Subcutaneous abdominal adipose tissue (tissue), 5 donors: Measurements from ENCODE around the gene GGN.
A peak's percentile ranks its signal among the peaks of the same experiment; 100 is the strongest.
"Not testable (repeated sequence)": the region's sequence is repeated elsewhere in the genome, so short reads cannot be mapped to it uniquely, and the experiment has no call there.

Experiments used
- H3K27ac ChIP-seq: one replicate; pipeline ENCODE4 v1.7.0; 2013; ENCODE audit warnings: low read depth, mild to moderate bottlenecking, inconsistent platforms, low read length, moderate library complexity
- H3K27me3 ChIP-seq, 5 donors: one replicate each; pipeline ENCODE4 v1.7.0; 2013; ENCODE audit warnings: low read length in 5 of 5, inconsistent platforms in 1 of 5; ENCODE audit not compliant: control insufficient read depth in 5 of 5, insufficient read depth in 4 of 5
- H3K36me3 ChIP-seq, 5 donors: one replicate each; pipeline ENCODE4 v1.7.0; 2013; ENCODE audit warnings: low read length in 5 of 5; ENCODE audit not compliant: control insufficient read depth in 5 of 5, insufficient read depth in 5 of 5
- H3K4me1 ChIP-seq, 5 donors: one replicate each; pipeline ENCODE4 v1.7.0; 2013; ENCODE audit warnings: low read length in 5 of 5, mild to moderate bottlenecking in 3 of 5, moderate library complexity in 1 of 5; ENCODE audit not compliant: control insufficient read depth in 5 of 5, insufficient read depth in 5 of 5
- H3K4me3 ChIP-seq, 5 donors: one replicate each; pipeline ENCODE4 v1.7.0; 2013; ENCODE audit warnings: low read length in 5 of 5, low read depth in 1 of 5
- H3K9ac ChIP-seq, 5 donors: one replicate each; pipeline ENCODE4 v1.7.0; 2013; ENCODE audit warnings: low read length in 5 of 5, mild to moderate bottlenecking in 4 of 5, moderate library complexity in 3 of 5
- H3K9me3 ChIP-seq, 5 donors: one replicate each; pipeline ENCODE4 v1.7.0; 2013; ENCODE audit warnings: low read length in 5 of 5; ENCODE audit not compliant: control insufficient read depth in 5 of 5
- donor health status: healthy.
- donor health status: healthy.
- donor health status: healthy.
- donor health status: healthy.
- donor health status: healthy.

GGN gene, protein sequence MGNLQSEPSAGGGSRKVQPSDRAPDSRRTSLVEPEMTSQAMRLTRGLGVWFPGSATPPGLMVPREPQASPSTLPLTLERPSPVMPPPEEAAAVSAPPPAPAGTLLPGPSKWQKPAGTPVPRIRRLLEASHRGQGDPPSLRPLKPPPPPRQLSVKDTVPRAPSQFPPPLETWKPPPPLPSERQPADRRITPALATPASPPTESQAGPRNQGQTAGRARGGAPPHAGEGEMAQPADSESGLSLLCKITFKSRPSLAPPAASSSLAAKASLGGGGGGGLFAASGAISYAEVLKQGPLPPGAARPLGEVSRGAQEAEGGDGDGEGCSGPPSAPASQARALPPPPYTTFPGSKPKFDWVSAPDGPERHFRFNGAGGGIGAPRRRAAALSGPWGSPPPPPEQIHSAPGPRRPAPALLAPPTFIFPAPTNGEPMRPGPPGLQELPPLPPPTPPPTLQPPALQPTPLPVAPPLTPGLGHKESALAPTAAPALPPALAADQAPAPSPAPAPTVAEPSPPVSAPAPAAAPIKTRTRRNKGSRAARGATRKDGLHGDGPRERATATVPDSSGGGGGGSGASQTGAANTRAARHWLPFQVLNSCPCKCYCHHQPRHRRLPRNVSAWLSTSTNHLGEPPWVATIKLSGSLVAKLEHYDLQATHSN

GRCh38 chr19:38387550-38388348 is at the start of gene GGN:
GGN (minus strand) TSS chr19:38388034; CDS start chr19:38387261, 773 bp downstream.
- H3K4me3 ChIP-seq: peak within 1 kb of the TSS; percentile 42 to 67 (median 54)
- H3K4me1 ChIP-seq: peaks cover 0 to 36% (median 35%) of the 10 kb centered on the region in 5 donors
- H3K27ac ChIP-seq: no peak within 1 kb of the TSS
- peaks cover 0 to 12% (median 2%) of the 10 kb centered on the region in 5 donors for H3K27me3 ChIP-seq
- H3K9me3 ChIP-seq: no peaks in the 10 kb centered on the region
- H3K9ac ChIP-seq: peak within 1 kb of the TSS in 3 of 5 donors; percentile 45 to 56 (median 48)
- peaks cover 0 to 25% (median 18%) of the 10 kb centered on the region in 5 donors for H3K36me3 ChIP-seq

DNA sequence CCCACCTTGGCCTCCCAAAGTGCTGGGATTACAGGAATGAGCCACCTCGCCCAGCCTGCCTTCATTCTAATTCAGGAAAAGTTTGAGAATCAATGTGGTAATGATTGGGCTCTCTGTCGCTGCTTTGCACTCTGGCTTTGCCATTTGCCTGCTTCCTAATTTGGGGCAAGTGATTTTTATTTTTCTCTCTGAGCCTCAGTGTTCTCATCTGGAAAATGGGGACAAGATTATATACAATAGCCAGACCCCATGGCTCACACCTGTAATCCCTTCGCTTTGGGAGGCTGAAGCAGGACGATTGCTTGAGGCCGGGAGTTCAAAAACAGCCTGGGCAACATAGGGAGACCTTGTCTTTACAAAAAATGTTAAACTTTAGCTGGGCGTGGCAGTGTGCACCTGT is 49.5 kb upstream of the GGN start:
- Histone ChIP-seq H3K36me3 (no peaks in the 10 kb centered on the region), H3K4me3 (no peak overlapping the region), H3K4me1 (peaks cover 0 to 8% (median 0%) of the 10 kb centered on the region in 5 donors), H3K9me3 (no peaks in the 10 kb centered on the region), H3K9ac (no peak overlapping the region), H3K27ac (no peak overlapping the region), H3K27me3 (peaks cover 13 to 24% (median 20%) of the 10 kb centered on the region in 5 donors)

DNA sequence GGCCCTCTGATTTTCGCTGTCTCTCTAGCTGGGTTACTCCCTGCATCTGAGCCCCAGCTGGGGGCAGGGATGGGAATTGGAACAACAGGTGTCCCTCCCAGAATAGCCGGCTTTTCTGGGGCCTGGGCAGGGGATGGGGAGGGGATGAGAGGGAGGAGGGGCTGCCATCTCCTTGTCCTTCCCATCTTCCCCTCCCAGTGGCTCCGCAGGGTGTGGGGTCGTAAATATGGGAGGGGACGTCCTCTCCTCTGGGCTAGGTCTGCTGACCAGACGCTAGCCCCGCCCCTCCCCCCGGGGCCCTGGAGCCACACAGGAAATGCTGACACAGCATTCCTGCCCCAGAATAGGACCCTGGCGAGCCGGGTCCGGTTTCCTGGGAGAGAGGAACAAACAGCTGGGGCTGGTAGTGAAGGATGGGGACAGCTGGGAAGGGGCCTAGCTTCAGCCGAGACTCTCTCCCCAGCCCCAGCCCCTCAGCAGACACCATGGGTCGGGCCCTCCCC is 46.8 kb upstream of the GGN start:
- H3K36me3 ChIP-seq: no peaks in the 10 kb centered on the region
- peaks cover 0 to 8% (median 0%) of the 10 kb centered on the region in 5 donors for H3K4me1 ChIP-seq
- H3K9ac ChIP-seq: peak overlapping the region in 1 of 5 donors; percentile 35
- H3K9me3 ChIP-seq: no peaks in the 10 kb centered on the region
- H3K27me3 ChIP-seq: peaks cover 13 to 23% (median 15%) of the 10 kb centered on the region in 5 donors
- H3K4me3 ChIP-seq: peak overlapping the region in 4 of 5 donors; percentile 21 to 58 (median 44)
- H3K27ac ChIP-seq: no peak overlapping the region

DNA sequence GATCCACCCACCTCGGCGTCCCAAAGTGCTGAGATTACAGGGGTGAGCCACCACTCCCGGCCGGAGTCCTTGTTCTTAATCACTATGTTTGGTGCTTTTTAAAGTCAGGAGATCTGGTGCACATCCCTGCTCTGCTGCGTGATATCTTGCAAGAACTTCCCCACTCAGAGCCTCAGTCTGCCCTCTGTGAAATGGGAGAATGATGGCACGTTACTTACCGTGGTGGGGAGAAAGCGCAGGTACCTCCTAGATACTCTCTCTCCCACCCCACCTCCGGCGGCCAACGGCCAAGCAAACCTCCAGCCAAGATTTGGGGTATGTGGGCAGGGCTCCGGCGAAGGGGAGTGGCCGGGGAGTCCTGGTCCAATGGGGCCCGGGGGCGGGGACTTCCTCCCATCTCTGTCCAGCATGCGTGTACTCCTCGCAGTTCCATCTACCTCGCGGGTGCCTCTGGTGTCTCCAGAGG is 45.5 kb upstream of the GGN start, which contains the start of gene RYR1:
Gene RYR1 (plus strand): TSS at position 424 of the 466 bp plus-strand sequence. CDS start 139 bp downstream, outside the sequence.
- no peaks in the 10 kb centered on the region for H3K36me3 ChIP-seq
- no peaks in the 10 kb centered on the region for H3K9me3 ChIP-seq
- H3K27ac ChIP-seq: no peak within 1 kb of the TSS
- peaks cover 0 to 8% (median 0%) of the 10 kb centered on the region in 5 donors for H3K4me1 ChIP-seq
- H3K4me3 ChIP-seq: peak within 1 kb of the TSS in 4 of 5 donors; percentile 21 to 58 (median 44)
- peak within 1 kb of the TSS in 1 of 5 donors; percentile 35 for H3K9ac ChIP-seq
- H3K27me3 ChIP-seq: peaks cover 13 to 23% (median 15%) of the 10 kb centered on the region in 5 donors

GRCh38 chr19:38430931-38431330 is 43.1 kb upstream of the GGN start:
- H3K27ac ChIP-seq: no peak overlapping the region
- H3K27me3 ChIP-seq: peaks cover 13 to 23% (median 15%) of the 10 kb centered on the region in 5 donors
- no peak overlapping the region for H3K9ac ChIP-seq
- H3K36me3 ChIP-seq: no peaks in the 10 kb centered on the region
- no peak overlapping the region for H3K4me3 ChIP-seq
- no peaks in the 10 kb centered on the region for H3K9me3 ChIP-seq
- H3K4me1 ChIP-seq: peaks cover 0 to 8% (median 0%) of the 10 kb centered on the region in 5 donors

GRCh38 chr19:38429811-38430156 is 42.0 kb upstream of the GGN start:
- peaks cover 0 to 8% (median 0%) of the 10 kb centered on the region in 5 donors for H3K4me1 ChIP-seq
- H3K27me3 ChIP-seq: peaks cover 14 to 24% (median 18%) of the 10 kb centered on the region in 5 donors
- H3K9ac ChIP-seq: no peak overlapping the region
- no peak overlapping the region for H3K4me3 ChIP-seq
- H3K9me3 ChIP-seq: no peaks in the 10 kb centered on the region
- H3K36me3 ChIP-seq: no peaks in the 10 kb centered on the region
- H3K27ac ChIP-seq: no peak overlapping the region

DNA sequence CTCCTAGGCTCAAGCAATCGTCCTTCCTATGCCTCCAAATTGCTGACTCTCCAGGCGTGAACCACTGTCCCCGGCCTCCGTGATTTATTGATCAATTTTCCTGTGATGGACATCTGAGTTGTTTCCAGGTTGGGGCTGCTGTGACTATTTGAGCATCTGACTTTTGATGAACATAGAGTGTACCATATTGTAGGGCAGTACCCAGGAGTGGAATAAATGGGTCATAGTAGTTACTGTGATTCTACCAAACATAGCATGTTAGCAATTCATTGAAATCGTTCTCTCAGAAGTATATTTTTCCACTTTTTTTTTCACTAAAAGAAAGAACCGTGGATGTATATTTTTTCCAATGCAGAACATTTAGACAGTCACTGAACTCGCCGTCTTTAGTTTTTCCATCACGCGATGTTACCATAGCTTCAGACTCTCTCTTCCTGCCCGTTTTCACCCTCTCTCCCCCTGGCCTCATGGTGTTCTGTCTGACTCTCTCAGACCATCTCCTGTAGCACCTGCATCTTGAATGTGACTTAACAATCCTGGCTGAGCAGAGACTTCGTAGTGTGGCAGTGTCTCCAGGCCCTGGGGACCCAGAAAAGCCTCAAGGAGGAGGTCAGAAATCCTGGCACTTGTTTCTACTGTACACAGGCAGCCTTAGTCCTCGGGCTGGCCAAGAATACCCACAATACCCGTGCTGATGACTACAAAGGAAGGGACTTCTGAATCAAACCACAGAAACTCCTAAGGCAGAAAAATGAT is 41.4 kb upstream of the GGN start:
- H3K4me1 ChIP-seq: peaks cover 0 to 8% (median 0%) of the 10 kb centered on the region in 5 donors
- no peak overlapping the region for H3K4me3 ChIP-seq
- no peak overlapping the region for H3K9ac ChIP-seq
- no peaks in the 10 kb centered on the region for H3K36me3 ChIP-seq
- H3K27ac ChIP-seq: no peak overlapping the region
- no peaks in the 10 kb centered on the region for H3K9me3 ChIP-seq
- H3K27me3 ChIP-seq: peaks cover 8 to 19% (median 14%) of the 10 kb centered on the region in 5 donors

DNA sequence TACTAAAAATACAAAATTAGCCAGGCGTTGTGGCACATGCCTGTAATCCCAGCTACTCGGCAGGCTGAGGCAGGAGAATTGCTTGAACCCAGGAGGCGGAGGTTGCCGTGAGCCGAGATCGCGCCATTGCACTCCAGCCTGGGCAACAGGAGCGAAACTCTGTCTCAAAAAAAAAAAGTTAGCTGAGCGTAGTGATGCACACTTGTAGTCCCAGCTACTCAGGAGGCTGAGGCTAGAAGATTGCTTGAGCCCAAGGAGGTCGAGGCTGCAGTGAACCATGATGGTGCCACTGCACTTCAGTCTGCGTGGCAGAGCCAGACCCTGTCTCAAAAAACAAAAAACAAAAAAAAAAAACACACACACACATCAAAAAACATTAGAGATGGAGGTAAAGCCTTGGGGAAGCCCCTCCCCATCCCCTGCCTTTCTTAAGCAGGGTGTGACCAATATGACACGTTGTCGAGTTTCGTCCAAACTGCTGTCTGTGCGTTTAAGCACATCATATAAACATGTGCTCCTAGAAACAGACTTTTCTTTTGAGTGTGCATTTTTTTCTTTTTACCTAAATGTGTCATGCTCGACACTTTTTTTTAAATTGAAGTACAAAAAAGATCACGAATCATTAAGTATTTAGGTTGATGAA is 39.3 kb upstream of the GGN start:
- peaks cover 8 to 12% (median 10%) of the 10 kb centered on the region in 5 donors for H3K27me3 ChIP-seq
- H3K4me1 ChIP-seq, H3K36me3 ChIP-seq, H3K4me3 ChIP-seq, H3K27ac ChIP-seq, H3K9me3 ChIP-seq, H3K9ac ChIP-seq: not testable (repeated sequence)
